Esophagus muscularis mucosa (tissue), 3 donors: ENCODE measurements around the gene KLF6.

ENCODE experiments used
- POLR2A ChIP-seq: fragments of 450-650 bp; IDR thresholded peaks from one replicate; pipeline ENCODE4 v1.6.1; 2017; ENCODE audit warnings: antibody characterized with exemption, moderate library complexity, mild to moderate bottlenecking, low read depth
- TF ChIP-seq, protein P1 (sequence below), 3 experiments: fragments of 200-600 bp in 2 of 3; fragments of 450-650 bp in 1 of 3; sonication (generic) in 2 of 3; IDR thresholded peaks; one replicate each; pipeline ENCODE4 v1.5.1; 2017 to 2019; ENCODE audit warnings: antibody characterized with exemption in 3 of 3, mild to moderate bottlenecking in 2 of 3, moderate library complexity in 1 of 3

DNA sequence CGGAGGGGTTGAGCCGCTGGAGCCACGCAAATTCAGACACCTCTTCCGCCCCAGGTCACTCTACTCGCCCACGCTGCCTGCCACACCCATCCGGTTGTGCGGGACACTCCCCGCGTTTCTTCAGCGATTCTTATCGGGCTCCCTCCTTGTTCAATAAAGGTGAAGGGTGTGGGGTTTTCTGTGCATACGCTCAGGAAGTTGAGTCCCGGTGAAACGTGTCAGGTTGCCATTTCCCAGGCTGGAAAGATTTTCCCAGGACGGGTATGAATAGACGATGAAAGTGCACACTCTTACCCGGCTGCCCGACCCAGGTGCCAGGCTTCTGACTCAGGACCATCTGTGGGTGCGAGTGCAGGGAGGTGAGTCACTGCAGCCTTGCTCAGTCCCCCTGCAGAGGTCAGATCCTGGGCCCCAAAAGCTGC, 22.0 kb downstream of the KLF6 start:
- TF ChIP-seq, protein P1, sequence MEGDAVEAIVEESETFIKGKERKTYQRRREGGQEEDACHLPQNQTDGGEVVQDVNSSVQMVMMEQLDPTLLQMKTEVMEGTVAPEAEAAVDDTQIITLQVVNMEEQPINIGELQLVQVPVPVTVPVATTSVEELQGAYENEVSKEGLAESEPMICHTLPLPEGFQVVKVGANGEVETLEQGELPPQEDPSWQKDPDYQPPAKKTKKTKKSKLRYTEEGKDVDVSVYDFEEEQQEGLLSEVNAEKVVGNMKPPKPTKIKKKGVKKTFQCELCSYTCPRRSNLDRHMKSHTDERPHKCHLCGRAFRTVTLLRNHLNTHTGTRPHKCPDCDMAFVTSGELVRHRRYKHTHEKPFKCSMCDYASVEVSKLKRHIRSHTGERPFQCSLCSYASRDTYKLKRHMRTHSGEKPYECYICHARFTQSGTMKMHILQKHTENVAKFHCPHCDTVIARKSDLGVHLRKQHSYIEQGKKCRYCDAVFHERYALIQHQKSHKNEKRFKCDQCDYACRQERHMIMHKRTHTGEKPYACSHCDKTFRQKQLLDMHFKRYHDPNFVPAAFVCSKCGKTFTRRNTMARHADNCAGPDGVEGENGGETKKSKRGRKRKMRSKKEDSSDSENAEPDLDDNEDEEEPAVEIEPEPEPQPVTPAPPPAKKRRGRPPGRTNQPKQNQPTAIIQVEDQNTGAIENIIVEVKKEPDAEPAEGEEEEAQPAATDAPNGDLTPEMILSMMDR (IDR thresholded peaks at IDR 0.05) = no peak
- TF ChIP-seq POLR2A = no peak
